HepG2 (cell line): ENCODE measurements around the gene CEP43. TPM values are rescaled to one million over a fixed set of nuclear protein-coding genes. Genes with fewer than 3 reads are reported as not detected.

Experiments used
- ATAC-seq: fragments of 200-7000 bp; cut with Tn5 transposase; 3 replicates; pipeline ENCODE4 v1.9.1; 2020; ENCODE audit warnings: mild to moderate bottlenecking, moderate library complexity
- BruUV-seq: library from RNA; stranded (reverse); fragments of 400-500 nt; replicated peaks from 2 replicates; lab custom pipeline; 2021; lab: Mats Ljungman, UMichigan
- CTCF ChIA-PET: fragments of 300-600 bp; formaldehyde crosslinking; extraction: SDS; loops from one replicate; lab custom pipeline; 2021; ENCODE audit warnings: low total read pairs, inconsistent platforms, low intra/inter-chr PET ratio; lab: Yijun Ruan, JAX
- POLR2A ChIA-PET: fragments of 350-600 bp; sonication (Branson Sonifier 250); formaldehyde crosslinking; loops from one replicate; lab custom pipeline; 2020; ENCODE audit warnings: antibody characterized with exemption, inconsistent platforms; lab: Yijun Ruan, JAX
- DNase-seq: peaks from one replicate; pipeline ENCODE4 v3.0.0-alpha.2; 2015; ENCODE audit warnings: low spot score
- FAIRE-seq: peaks from 3 replicates; lab custom pipeline; 2011; peaks lifted over from hg19 to GRCh38; lab: Jason Lieb, UNC
- H2AFZ ChIP-seq: one replicate; pipeline ENCODE4 v1.6.1; 2011; ENCODE audit warnings: low read length, inconsistent platforms
- H3K27ac ChIP-seq: fragments of 300-600 bp; 3 replicates; pipeline ENCODE4 v1.8.0; 2011; ENCODE audit warnings: mixed run types, mild to moderate bottlenecking, mixed read lengths, low read length, inconsistent platforms; ENCODE audit not compliant: insufficient read depth; ENCODE audit errors: extremely low read length
- H3K27me3 ChIP-seq, 2 experiments: fragments of 200-600 bp in 1 of 2; 2 replicates in 1 of 2; 3 replicates in 1 of 2; pipeline versions ENCODE4 v1.6.0 to v1.8.0; 2011; ENCODE audit warnings: low read length in 2 of 2, mild to moderate bottlenecking in 2 of 2, moderate library complexity in 2 of 2, inconsistent platforms in 1 of 2; ENCODE audit not compliant: insufficient read depth in 2 of 2, control insufficient read depth in 1 of 2
- H3K36me3 ChIP-seq, 2 experiments: fragments of 200-600 bp in 1 of 2; replicated peaks in 1 of 2; 2 replicates in 1 of 2; 3 replicates in 1 of 2; pipeline versions ENCODE4 v1.5.1 to v1.8.0; 2011; ENCODE audit warnings: low read length in 2 of 2, inconsistent platforms in 1 of 2; ENCODE audit not compliant: insufficient read depth in 2 of 2, control insufficient read depth in 1 of 2
- H3K4me1 ChIP-seq: 2 replicates; pipeline ENCODE4 v1.5.1; 2012; ENCODE audit warnings: low read length, inconsistent platforms; ENCODE audit not compliant: insufficient read depth
- H3K4me2 ChIP-seq: 2 replicates; pipeline ENCODE4 v1.6.0; 2011; ENCODE audit warnings: low read depth, low read length, inconsistent platforms
- H3K4me3 ChIP-seq, 3 experiments: fragments of 200-600 bp in 1 of 3; sonication (generic), shearing (Covaris generic) in 1 of 3; replicated peaks in 1 of 3; 2 replicates each; pipeline ENCODE4 v1.5.1; 2011 to 2016; ENCODE audit warnings: low read length in 3 of 3, inconsistent platforms in 2 of 3, low read depth in 2 of 3, mild to moderate bottlenecking in 2 of 3, control low read depth in 1 of 3, mixed read lengths in 1 of 3; ENCODE audit not compliant: insufficient read depth in 1 of 3
- H3K79me2 ChIP-seq: one replicate; pipeline ENCODE4 v1.6.1; 2011; ENCODE audit warnings: low read length, inconsistent platforms; ENCODE audit not compliant: insufficient read depth
- H3K9ac ChIP-seq: 2 replicates; pipeline ENCODE4 v1.6.0; 2011; ENCODE audit warnings: mild to moderate bottlenecking, low read depth, low read length, inconsistent platforms; ENCODE audit not compliant: insufficient read depth
- H3K9me3 ChIP-seq: 2 replicates; pipeline ENCODE4 v1.5.1; 2012; ENCODE audit warnings: mild to moderate bottlenecking, low read length
- H4K20me1 ChIP-seq: 2 replicates; pipeline ENCODE4 v1.6.0; 2011; ENCODE audit warnings: inconsistent platforms, mild to moderate bottlenecking, low read length, moderate library complexity; ENCODE audit not compliant: insufficient read depth
- ATAD3A ChIP-seq: sonication (generic); formaldehyde crosslinking; IDR thresholded peaks from 2 replicates; pipeline ENCODE4 v1.4.0; 2020; ENCODE audit warnings: missing genetic modification reagents
- ATF1 ChIP-seq: IDR thresholded peaks from 2 replicates; pipeline ENCODE4 v1.6.1; 2016; ENCODE audit warnings: mild to moderate bottlenecking, control low read depth
- ETV5 ChIP-seq: IDR thresholded peaks from 2 replicates; pipeline ENCODE4 v1.6.1; 2018; ENCODE audit warnings: missing biosample characterization, missing genetic modification reagents, inconsistent platforms, borderline replicate concordance
- FOXK1 ChIP-seq: sonication (generic); formaldehyde crosslinking; IDR thresholded peaks from 2 replicates; pipeline ENCODE4 v1.4.0; 2020; ENCODE audit warnings: low read depth, missing genetic modification reagents, borderline replicate concordance
- MAFF ChIP-seq: IDR thresholded peaks from 2 replicates; pipeline ENCODE4 v1.6.1; 2011; ENCODE audit warnings: low read depth, low read length, improper control_type of control experiment
- MAFK ChIP-seq, 2 experiments: IDR thresholded peaks in 1 of 2; conservative IDR thresholded peaks in 1 of 2; 2 replicates each; pipeline ENCODE4 v1.6.1; 2011; ENCODE audit warnings: improper control_type of control experiment in 2 of 2, low read length in 2 of 2
- SALL1 ChIP-seq: sonication (generic); formaldehyde crosslinking; IDR thresholded peaks from 2 replicates; pipeline ENCODE4 v1.8.0; 2022; ENCODE audit warnings: mild to moderate bottlenecking, missing genetic modification reagents
- SAP130 ChIP-seq: IDR thresholded peaks from 2 replicates; pipeline ENCODE4 v1.6.1; 2016; ENCODE audit warnings: low read depth
- SNAPC2 ChIP-seq: sonication (generic); formaldehyde crosslinking; IDR thresholded peaks from 2 replicates; pipeline ENCODE4 v1.8.1; 2022; ENCODE audit warnings: mild to moderate bottlenecking, missing genetic modification reagents
- WIZ ChIP-seq: sonication (generic); formaldehyde crosslinking; IDR thresholded peaks from 2 replicates; pipeline ENCODE4 v1.5.1; 2020; ENCODE audit warnings: mild to moderate bottlenecking, missing genetic modification reagents
- ZBTB8A ChIP-seq: sonication (generic); formaldehyde crosslinking; IDR thresholded peaks from 2 replicates; pipeline ENCODE4 v1.4.0; 2020; ENCODE audit warnings: mild to moderate bottlenecking, low read depth, missing genetic modification reagents, borderline replicate concordance
- ZNF460 ChIP-seq: sonication (generic); formaldehyde crosslinking; IDR thresholded peaks from 2 replicates; pipeline ENCODE4 v1.5.1; 2020; ENCODE audit warnings: missing genetic modification reagents, mild to moderate bottlenecking, borderline replicate concordance
- ZNF468 ChIP-seq: sonication (generic); formaldehyde crosslinking; IDR thresholded peaks from 2 replicates; pipeline ENCODE4 v1.8.0; 2022; ENCODE audit warnings: mild to moderate bottlenecking, moderate library complexity, missing genetic modification reagents
- ZNF619 ChIP-seq: sonication (generic); formaldehyde crosslinking; IDR thresholded peaks from 2 replicates; pipeline ENCODE4 v1.4.0; 2020; ENCODE audit warnings: mild to moderate bottlenecking, missing genetic modification reagents
- ZSCAN9 ChIP-seq: IDR thresholded peaks from 2 replicates; pipeline ENCODE4 v1.6.1; 2016; ENCODE audit warnings: borderline replicate concordance
- WGBS: methylation state at CpG from one replicate; pipeline ENCODE4 v1.1.6; 2017; ENCODE audit warnings: low lambda C conversion rate; 5-methylcytosine and 5-hydroxymethylcytosine counted together
- in situ Hi-C: cut with HindIII; loops from 2 replicates; pipeline ENCODE4 v1.10.0; 2017; ENCODE audit warnings: low pct_unique_long_range_greater_than_20kb; ENCODE audit not compliant: extremely low pct_ligation_motif_present
- intact Hi-C: fragments of 100-400 bp; cut with micrococcal nuclease; formaldehyde crosslinking; loops from one replicate; pipeline ENCODE4 v1.10.0; 2022; ENCODE audit not compliant: unreplicated experiment
- polyA plus RNA-seq, 8 experiments: library from polyadenylated mRNA; depleted of rRNA in 3 of 8; stranded (reverse) in 7 of 8; unstranded in 1 of 8; fragments of >200 nt; fragmentation: Illumina TruSeq in 4 of 8; extraction: Trizol in 4 of 8; gene quantifications; 2 replicates each; pipeline versions ENCODE4 v1.2.1 to v1.2.3, GENCODE V29; 2011 to 2016; ENCODE audit warnings: low read depth in 4 of 8, missing spikeins in 1 of 8, mixed read lengths in 1 of 8; ENCODE audit not compliant: insufficient read depth in 1 of 8
- total RNA-seq, 5 experiments: library from RNA; depleted of rRNA; stranded (reverse); fragments of >200 nt; fragmentation: Illumina TruSeq; extraction: Trizol; gene quantifications; 2 replicates each; pipeline ENCODE4 v1.2.3, GENCODE V29; 2016; ENCODE audit warnings: low read depth in 1 of 5
- TF ChIP-seq, protein P1 (sequence below): sonication (generic); formaldehyde crosslinking; IDR thresholded peaks from 2 replicates; pipeline ENCODE4 v1.5.0; 2020; ENCODE audit warnings: missing genetic modification reagents
- TF ChIP-seq, protein P2 (sequence below): IDR thresholded peaks from 2 replicates; pipeline ENCODE4 v1.6.1; 2012; ENCODE audit warnings: inconsistent platforms
- TF ChIP-seq, protein P3 (sequence below): sonication (generic); formaldehyde crosslinking; IDR thresholded peaks from 2 replicates; pipeline ENCODE4 v1.4.0; 2020; ENCODE audit warnings: missing genetic modification reagents, borderline replicate concordance

CEP43 gene
- total and polyA plus RNA-seq, 2 of the 13 experiments (the other 11 are each of a cell fraction or from before 2014, with no cell fraction given) = 29.3 to 73.9 TPM

DNA sequence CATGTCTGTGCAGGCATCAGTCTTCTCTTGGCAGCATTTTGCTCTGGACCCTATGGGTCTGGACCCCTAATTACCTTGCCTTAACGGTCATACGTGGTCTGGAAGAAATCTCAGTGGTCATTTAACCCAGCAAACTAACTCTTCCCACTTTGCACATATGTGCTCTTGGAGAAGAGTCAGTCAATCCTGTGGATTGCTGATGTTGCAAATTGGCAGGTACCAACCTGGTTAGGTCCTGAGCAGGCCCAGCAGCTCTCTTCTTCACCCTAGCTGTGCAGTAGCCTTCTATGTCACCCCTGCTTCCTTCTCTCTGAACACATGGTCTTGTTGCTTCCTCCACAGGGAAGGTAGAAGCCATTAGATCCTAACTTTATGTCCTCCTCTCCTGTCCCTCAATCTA, 1.6 kb downstream of the CEP43 start:
- peaks cover 12 to 46% of the 10 kb centered on the region in 2 experiments for H3K36me3 ChIP-seq
- peak overlapping the region; percentile 98 for H3K4me2 ChIP-seq
- POLR2A ChIA-PET = interaction anchor here (3.1 kb wide), 1 partner anchor 141 kb away, joined by 18 read pairs; no protein-coding TSS in a partner anchor
- peak overlapping the region; percentile 14 for H3K27ac ChIP-seq
- no TSS peak for BruUV-seq
- H3K27me3 ChIP-seq = no peaks in the 10 kb centered on the region; a peak in 1 of 5 replicates
- 38% methylated on average over 2 of the region's 2 CpGs for WGBS
- no peaks in the 10 kb centered on the region for H3K9me3 ChIP-seq
- in situ Hi-C loops (loop anchor here (25.0 kb wide), 1 partner anchor 137 kb away; no protein-coding TSS in a partner anchor), intact Hi-C loops (no loop called here)
- peaks cover 62% of the 10 kb centered on the region for H3K4me1 ChIP-seq
- peaks cover 83% of the 10 kb centered on the region for H3K79me2 ChIP-seq
- peak overlapping the region; percentile 62 to 99 (median 95) for H3K4me3 ChIP-seq
- peak overlapping the region; percentile 92 for H3K9ac ChIP-seq
- no peak for ATAC-seq
- H4K20me1 ChIP-seq = peaks cover 22% of the 10 kb centered on the region
- no peak overlapping the region for H2AFZ ChIP-seq
- CTCF ChIA-PET = no interaction called here
- no peak for DNase-seq
- TF ChIP-seq FOXK1 (CRISPR knock-in tag) (no peak), ATAD3A (CRISPR knock-in tag) (no peak), MAFF (peak; percentile 93), SNAPC2 (CRISPR knock-in tag) (no peak), ZNF468 (CRISPR knock-in tag) (no peak), WIZ (CRISPR knock-in tag) (no peak), ZBTB8A (CRISPR knock-in tag) (no peak), ZNF460 (no peak), MAFK (conservative IDR thresholded peaks at IDR 0.05 in 1 of 2, IDR thresholded peaks at IDR 0.05 in 1 of 2; ENCODE audit: low read length in 2 of 2) (peak; percentile 96 to 97), ZSCAN9 (no peak), SALL1 (CRISPR knock-in tag) (0 out of 2 replicates have a peak, but pooled peaks have one; percentile 26), ATF1 (CRISPR knock-in tag) (0 out of 2 replicates have a peak, but pooled peaks have one; percentile 1), ZNF619 (0 out of 2 replicates have a peak, but pooled peaks have one; percentile 23), ETV5 (CRISPR knock-in tag) (0 out of 2 replicates have a peak, but pooled peaks have one; percentile 16), SAP130 (CRISPR knock-in tag) (no peak)
- TF ChIP-seq, protein P1, sequence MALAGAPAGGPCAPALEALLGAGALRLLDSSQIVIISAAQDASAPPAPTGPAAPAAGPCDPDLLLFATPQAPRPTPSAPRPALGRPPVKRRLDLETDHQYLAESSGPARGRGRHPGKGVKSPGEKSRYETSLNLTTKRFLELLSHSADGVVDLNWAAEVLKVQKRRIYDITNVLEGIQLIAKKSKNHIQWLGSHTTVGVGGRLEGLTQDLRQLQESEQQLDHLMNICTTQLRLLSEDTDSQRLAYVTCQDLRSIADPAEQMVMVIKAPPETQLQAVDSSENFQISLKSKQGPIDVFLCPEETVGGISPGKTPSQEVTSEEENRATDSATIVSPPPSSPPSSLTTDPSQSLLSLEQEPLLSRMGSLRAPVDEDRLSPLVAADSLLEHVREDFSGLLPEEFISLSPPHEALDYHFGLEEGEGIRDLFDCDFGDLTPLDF (CRISPR knock-in tag) = no peak
- TF ChIP-seq, protein P2, sequence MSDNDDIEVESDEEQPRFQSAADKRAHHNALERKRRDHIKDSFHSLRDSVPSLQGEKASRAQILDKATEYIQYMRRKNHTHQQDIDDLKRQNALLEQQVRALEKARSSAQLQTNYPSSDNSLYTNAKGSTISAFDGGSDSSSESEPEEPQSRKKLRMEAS = no peak
- TF ChIP-seq, protein P3, sequence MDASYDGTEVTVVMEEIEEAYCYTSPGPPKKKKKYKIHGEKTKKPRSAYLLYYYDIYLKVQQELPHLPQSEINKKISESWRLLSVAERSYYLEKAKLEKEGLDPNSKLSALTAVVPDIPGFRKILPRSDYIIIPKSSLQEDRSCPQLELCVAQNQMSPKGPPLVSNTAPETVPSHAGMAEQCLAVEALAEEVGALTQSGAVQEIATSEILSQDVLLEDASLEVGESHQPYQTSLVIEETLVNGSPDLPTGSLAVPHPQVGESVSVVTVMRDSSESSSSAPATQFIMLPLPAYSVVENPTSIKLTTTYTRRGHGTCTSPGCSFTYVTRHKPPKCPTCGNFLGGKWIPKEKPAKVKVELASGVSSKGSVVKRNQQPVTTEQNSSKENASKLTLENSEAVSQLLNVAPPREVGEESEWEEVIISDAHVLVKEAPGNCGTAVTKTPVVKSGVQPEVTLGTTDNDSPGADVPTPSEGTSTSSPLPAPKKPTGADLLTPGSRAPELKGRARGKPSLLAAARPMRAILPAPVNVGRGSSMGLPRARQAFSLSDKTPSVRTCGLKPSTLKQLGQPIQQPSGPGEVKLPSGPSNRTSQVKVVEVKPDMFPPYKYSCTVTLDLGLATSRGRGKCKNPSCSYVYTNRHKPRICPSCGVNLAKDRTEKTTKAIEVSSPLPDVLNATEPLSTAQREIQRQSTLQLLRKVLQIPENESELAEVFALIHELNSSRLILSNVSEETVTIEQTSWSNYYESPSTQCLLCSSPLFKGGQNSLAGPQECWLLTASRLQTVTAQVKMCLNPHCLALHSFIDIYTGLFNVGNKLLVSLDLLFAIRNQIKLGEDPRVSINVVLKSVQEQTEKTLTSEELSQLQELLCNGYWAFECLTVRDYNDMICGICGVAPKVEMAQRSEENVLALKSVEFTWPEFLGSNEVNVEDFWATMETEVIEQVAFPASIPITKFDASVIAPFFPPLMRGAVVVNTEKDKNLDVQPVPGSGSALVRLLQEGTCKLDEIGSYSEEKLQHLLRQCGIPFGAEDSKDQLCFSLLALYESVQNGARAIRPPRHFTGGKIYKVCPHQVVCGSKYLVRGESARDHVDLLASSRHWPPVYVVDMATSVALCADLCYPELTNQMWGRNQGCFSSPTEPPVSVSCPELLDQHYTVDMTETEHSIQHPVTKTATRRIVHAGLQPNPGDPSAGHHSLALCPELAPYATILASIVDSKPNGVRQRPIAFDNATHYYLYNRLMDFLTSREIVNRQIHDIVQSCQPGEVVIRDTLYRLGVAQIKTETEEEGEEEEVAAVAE (CRISPR knock-in tag) = 0 out of 2 replicates have a peak, but pooled peaks have one; percentile 13
- FAIRE-seq = no peak
